Measurements from ENCODE around the gene AMER2.
A peak's percentile ranks its signal among the peaks of the same experiment; 100 is the strongest.

Gene AMER2

GRCh38 chr13:25171517-25172302 lies at the start of gene AMER2:
Gene AMER2, minus strand, starts transcription at chr13:25172288. Its CDS starts 669 bp downstream, at chr13:25171619.
- DNase-seq (ENCODE audit: low read depth, low spot score) = no peak
- H3K4me3 ChIP-seq (ENCODE audit: low read depth, low read length) = peak within 1 kb of the TSS; percentile 23
- no peak for TF ChIP-seq CTCF (IDR thresholded peaks at IDR 0.05; ENCODE audit: insufficient read depth, low read length, missing control alignments)
- CTCF ChIA-PET = no interaction called here
- POLR2A ChIA-PET = no interaction called here

GRCh38 chr13:25218019-25218418 lies 45.9 kb upstream of the AMER2 start:
- no peak for DNase-seq (ENCODE audit: low read depth, low spot score)
- ChIA-PET CTCF (interaction anchor here (1.3 kb wide), 1 partner anchor 15 kb away, joined by 5 read pairs; no protein-coding TSS in a partner anchor), POLR2A (no interaction called here)
- TF ChIP-seq CTCF (IDR thresholded peaks at IDR 0.05; ENCODE audit: insufficient read depth, low read length, missing control alignments) = no peak
- H3K4me3 ChIP-seq (ENCODE audit: low read depth, low read length) = no peak overlapping the region

- no peak for DNase-seq (ENCODE audit: low read depth, low spot score)
- TF ChIP-seq CTCF (IDR thresholded peaks at IDR 0.05; ENCODE audit: insufficient read depth, low read length, missing control alignments) = no peak
- H3K4me3 ChIP-seq (ENCODE audit: low read depth, low read length) = no peak overlapping the region
- CTCF ChIA-PET = interaction anchor here (1.3 kb wide), 1 partner anchor 16 kb away, joined by 5 read pairs; no protein-coding TSS in a partner anchor
- POLR2A ChIA-PET = no interaction called here
These were observed 45.2 kb upstream of the AMER2 start for GRCh38 chr13:25217023-25217885.

- ChIA-PET POLR2A (no interaction called here), CTCF (no interaction called here)
- H3K4me3 ChIP-seq (ENCODE audit: low read depth, low read length) = no peak overlapping the region
- no peak for DNase-seq (ENCODE audit: low read depth, low spot score)
- no peak for TF ChIP-seq CTCF (IDR thresholded peaks at IDR 0.05; ENCODE audit: insufficient read depth, low read length, missing control alignments)
These were observed 43.1 kb upstream of the AMER2 start for GRCh38 chr13:25215253-25215575.

GRCh38 chr13:25214491-25215252 lies 42.6 kb upstream of the AMER2 start:
- ChIA-PET POLR2A (no interaction called here), CTCF (no interaction called here)
- no peak for DNase-seq (ENCODE audit: low read depth, low spot score)
- TF ChIP-seq CTCF (IDR thresholded peaks at IDR 0.05; ENCODE audit: insufficient read depth, low read length, missing control alignments) = no peak
- H3K4me3 ChIP-seq (ENCODE audit: low read depth, low read length) = no peak overlapping the region

- CTCF ChIA-PET = no interaction called here
- no peak for TF ChIP-seq CTCF (IDR thresholded peaks at IDR 0.05; ENCODE audit: insufficient read depth, low read length, missing control alignments)
- H3K4me3 ChIP-seq (ENCODE audit: low read depth, low read length) = no peak overlapping the region
- DNase-seq (ENCODE audit: low read depth, low spot score) = no peak
- POLR2A ChIA-PET = no interaction called here
These were observed 41.6 kb upstream of the AMER2 start for GRCh38 chr13:25213715-25214114.
